Cardiac septum (tissue), 1 donor: ENCODE data around the gene KATNB1. TPM values are rescaled to one million over a fixed set of nuclear protein-coding genes. Genes with fewer than 3 reads are reported as not detected.
"Not testable (repeated sequence)": the region's sequence is repeated elsewhere in the genome, so short reads cannot be mapped to it uniquely, and the experiment has no call there.

Source experiments
- DNase-seq: peaks from one replicate; pipeline ENCODE4 v3.0.0-alpha.2; 2020; ENCODE audit warnings: low spot score
- intact Hi-C: fragments of 100-400 bp; cut with DNase I; formaldehyde crosslinking; loops from one replicate; pipeline ENCODE4 v1.14.0; 2022
- total RNA-seq: library from RNA; stranded (reverse); fragmentation: NEBNext Ultra II Directional; extraction: Animal tissue kit (Norgen Biotek cat#: 25700); gene quantifications from one replicate; pipeline ENCODE4 v1.2.1, GENCODE V29; 2021
- donor health status: DM: no; HTN: no; CAD: no.

Gene KATNB1
- total RNA-seq, 1 donor from 2014 or later, result 8.9 TPM

DNA sequence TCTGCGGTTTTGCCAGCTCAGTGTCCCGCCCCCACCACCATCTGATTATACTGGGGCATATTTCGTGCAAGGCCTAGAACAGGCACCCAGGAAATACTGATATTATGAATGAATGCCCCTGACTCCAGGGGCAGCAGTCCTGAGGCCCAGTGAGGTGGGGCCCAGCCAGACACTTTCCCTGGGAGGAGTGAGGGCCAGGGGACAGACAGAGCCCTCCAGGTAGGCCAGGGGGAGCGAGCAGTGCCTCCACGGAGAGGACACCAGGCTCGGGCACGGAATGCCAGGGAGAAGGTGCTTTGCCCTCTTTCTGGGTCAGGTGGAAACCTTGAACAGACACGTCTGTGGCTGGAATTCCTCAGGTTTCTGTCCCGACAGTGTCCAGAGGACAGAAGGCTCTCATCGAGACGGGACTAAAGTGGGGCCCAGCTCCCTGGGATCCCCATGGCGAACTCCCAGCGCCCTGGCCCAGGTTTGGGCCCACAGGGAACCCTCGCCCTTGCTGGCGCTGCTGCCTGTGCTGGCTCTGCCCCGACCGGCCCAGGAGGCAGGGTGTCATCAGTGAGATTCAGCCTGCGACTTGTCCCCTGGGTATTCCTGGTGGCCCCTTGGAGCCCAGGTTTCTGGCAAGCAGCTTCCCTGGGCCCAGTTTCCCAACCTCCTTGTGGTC is 4.3 kb downstream of the KATNB1 start:
- intact Hi-C loops, result no loop called here
- DNase-seq, result no peak

DNA sequence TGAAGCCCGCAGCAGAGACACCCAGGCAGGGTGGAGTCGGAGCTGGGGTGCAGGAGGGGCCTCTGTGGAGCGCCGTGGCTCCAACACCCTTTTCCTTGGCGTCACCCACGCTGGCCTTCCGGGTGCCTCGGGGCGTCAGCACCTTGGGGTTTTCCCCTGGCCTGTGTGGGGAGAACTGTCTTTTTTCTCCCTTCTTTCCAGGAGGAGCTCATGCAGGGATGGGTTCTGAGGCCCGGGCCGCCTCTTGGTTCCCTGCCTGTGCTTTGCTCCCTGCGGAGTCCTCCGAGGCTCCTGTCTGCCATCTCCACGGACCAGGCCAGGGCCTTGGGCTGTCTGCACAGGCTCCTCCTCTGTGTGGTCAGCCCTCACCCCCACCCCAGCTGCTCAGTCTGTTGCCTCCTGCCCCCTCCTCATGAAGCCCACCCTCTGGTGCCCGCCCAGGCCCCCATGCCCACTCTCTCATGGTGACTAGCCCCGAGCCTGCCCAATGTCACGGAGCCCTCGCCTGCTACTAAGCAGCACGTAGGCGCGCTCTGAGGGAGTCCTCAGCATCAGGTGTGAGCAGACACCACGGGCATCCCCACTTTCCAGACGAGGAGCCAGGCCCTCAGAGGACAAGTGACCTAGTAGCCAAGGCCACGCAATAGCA is 5.0 kb downstream of the KATNB1 start:
- no peak for DNase-seq
- intact Hi-C loops, result no loop called here

- no peak for DNase-seq
- intact Hi-C loops, result no loop called here
Observed at GRCh38 chr16:57741660-57742191, 6.2 kb downstream of the KATNB1 start.

- DNase-seq, result no peak
- intact Hi-C loops, result no loop called here
Observed at GRCh38 chr16:57742543-57742942, 7.0 kb downstream of the KATNB1 start.

DNA sequence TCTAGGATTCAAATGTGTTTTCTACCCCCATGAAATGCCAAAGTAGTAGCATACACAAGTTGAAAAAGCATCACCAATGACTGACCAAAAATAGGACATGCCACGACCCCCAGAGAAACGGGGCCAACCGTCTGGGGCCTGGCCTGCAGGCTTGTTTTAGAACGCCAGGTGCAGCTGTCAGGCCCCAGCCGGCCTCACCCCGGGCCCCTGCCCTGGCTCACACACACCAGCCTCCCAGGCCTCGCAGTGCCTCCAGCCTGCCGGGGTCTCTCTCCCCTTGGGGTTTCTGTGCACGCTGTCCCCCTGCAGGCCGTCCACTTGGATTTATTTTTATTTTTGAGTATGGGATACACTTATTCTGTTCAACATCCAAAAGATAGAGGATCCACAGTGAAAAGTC is 7.9 kb downstream of the KATNB1 start:
- intact Hi-C loops, result no loop called here
- DNase-seq, result no peak

- intact Hi-C loops, result no loop called here
Observed at GRCh38 chr16:57743886-57744641, 8.5 kb downstream of the KATNB1 start.

DNA sequence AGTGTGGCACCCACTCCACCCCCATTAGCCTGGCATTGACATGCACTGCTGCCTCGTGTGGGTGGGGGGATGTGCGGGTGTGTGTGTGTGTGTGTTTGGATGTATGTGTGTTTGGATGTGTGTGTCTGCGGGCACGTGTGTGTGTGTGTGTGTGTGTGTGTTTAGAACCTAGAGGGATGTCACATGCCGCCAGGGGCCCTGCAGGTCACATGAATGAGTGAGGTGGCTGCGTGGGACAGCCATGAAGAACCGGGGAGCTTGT is 9.0 kb downstream of the KATNB1 start:
- no peak for DNase-seq
- intact Hi-C loops, result no loop called here

More at GRCh38 chr16:57743886-57744641, 8.5 kb downstream of the KATNB1 start:
- DNase-seq, result no peak

GRCh38 chr16:57745768-57746167 is 10.2 kb downstream of the KATNB1 start:
- DNase-seq, result no peak
- intact Hi-C loops, result no loop called here

GRCh38 chr16:57746316-57746715 is 10.7 kb downstream of the KATNB1 start:
- DNase-seq, intact Hi-C loops: not testable (repeated sequence)

- DNase-seq, result no peak
- intact Hi-C loops, result no loop called here
Observed at GRCh38 chr16:57747091-57747490, 11.5 kb downstream of the KATNB1 start.

GRCh38 chr16:57747496-57747895 is 11.9 kb downstream of the KATNB1 start:
- intact Hi-C loops, result no loop called here
- DNase-seq, result no peak

GRCh38 chr16:57747996-57748395 is 12.4 kb downstream of the KATNB1 start:
- intact Hi-C loops, result no loop called here
- DNase-seq, result no peak

DNA sequence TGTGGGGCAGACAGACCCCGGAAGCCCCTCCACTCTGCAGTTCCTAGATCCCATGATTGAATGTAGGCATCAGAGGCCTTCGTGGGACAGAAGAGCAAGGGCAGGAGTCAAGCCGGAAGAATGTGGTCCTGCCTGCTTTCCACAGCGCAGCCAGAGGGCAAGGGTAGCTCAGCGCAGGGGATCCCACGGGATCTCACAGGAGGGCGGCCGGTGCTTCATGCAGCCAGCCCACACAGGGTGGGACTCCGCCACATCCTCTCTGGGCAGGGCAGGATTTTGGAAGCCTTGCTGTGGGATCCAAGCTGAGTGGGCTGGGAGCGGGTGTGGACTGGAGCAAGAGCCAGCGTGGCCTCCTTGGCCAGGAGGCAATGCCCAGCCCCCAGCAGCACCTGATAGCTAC is 13.0 kb downstream of the KATNB1 start:
- intact Hi-C loops, result no loop called here
- DNase-seq, result no peak

DNA sequence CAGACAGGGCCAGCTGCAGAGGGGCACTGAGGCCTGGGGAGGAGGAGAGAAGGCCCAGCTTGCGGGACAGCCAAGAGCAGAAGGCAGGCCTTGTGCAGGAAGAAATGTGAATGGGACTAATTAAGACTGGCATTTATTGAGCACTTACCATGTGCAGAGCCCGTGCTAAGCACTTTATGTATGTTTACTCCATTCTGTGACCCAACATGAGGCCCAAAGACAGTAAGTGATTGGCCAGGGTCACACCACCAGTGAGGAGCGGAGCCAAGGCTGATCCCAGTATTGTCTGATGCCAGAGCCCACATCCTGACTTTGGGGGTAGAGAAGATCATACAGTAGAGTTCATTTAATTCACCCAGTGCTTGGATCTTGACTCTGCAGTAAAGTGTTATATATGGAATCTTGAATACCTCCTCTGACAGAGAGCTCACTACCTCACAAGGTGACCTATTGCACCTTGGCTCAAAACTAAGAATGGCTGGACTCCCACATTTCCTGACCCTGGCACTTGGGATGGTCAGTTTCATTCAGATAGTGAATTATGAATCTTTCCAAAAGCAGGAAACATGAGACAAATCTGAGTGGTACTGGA is 13.6 kb downstream of the KATNB1 start:
- no peak for DNase-seq
- intact Hi-C loops, result no loop called here

DNA sequence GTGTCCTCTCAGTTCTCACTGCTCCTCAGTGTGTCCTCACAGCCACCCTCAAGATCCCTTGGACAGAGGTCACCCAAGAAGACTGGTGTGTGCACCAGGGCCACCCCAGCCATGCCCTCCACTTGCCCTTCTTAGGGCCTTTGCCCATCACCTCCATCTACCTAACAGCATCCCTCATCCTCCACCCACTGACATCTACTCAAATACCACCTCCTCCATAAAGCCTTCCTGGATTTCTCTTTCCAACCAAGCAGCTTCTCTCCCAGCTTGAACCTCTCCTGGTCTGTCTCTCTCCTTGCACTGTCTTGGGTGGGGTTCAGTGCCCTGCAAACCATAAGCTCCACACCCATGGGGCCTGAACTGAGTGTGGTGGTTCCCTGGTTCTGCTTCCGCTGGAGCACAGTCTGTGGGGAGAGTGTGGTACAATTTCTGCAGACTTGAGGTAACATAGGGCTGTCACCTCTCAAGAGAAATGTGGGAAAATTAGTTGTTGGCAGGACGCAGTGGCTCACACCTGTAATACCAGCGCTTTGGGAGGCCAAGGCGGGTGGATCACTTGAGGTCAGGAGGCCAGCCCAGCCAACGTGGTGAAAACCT is 14.4 kb downstream of the KATNB1 start:
- no peak for DNase-seq
- intact Hi-C loops, result no loop called here

- no peak for DNase-seq
- intact Hi-C loops, result no loop called here
Observed at GRCh38 chr16:57750796-57751538, 15.4 kb downstream of the KATNB1 start.

DNA sequence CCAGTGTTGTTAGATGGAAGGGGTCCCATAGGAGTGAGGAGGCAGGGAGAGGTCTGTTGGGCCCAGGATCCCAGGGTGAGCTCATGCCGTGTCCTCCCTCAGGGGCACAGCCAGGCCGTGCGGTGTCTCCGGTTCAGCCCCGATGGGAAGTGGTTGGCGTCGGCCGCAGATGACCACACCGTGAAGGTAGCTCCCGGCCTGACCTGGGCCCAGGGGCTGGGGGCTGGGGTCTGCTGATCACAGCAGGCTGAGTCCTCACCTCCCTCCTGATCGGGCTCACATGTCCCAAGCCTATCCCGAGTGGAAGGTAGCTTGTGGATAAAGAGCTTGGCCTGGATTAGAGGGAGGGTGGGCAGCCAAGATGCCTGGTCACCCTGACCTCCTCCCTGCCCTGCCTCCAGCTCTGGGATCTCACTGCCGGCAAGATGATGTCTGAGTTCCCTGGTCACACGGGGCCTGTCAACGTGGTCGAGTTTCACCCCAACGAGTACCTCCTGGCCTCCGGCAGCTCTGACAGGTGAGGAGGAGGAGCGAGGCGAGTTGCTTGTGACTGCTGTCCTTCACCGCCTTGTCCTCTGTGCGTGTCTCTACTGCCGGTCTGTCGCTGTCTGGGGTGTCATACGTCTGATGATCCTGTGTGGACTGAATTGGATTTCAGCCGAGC is 16.1 kb downstream of the KATNB1 start:
- no peak for DNase-seq
- intact Hi-C loops, result no loop called here

- intact Hi-C loops, result no loop called here
- no peak for DNase-seq
Observed at GRCh38 chr16:57752203-57752580, 16.6 kb downstream of the KATNB1 start.
